ENCODE results near the gene ARID3C. TPM values are rescaled to one million over a fixed set of nuclear protein-coding genes. Genes with fewer than 3 reads are reported as not detected.

Gene ARID3C
- total RNA-seq, 6 experiments from 2014 or later = 1.7 to 6.7 (median 2.5) TPM

- H3K27me3 ChIP-seq = no peaks in the 10 kb centered on the region
- no peak overlapping the region for H3K4me3 ChIP-seq
- WGBS (ENCODE audit: insufficient coverage, low coverage, low lambda C conversion rate, missing lambda C conversion rate) = 89% methylated on average over 14 of the region's 14 CpGs
- H3K9me3 ChIP-seq = no peaks in the 10 kb centered on the region
- H3K36me3 ChIP-seq = no peaks in the 10 kb centered on the region
- no peaks in the 10 kb centered on the region for H3K4me1 ChIP-seq
- intact Hi-C loops (cut with DNase I) = no loop called here
- ATAC-seq (no peak), DNase-seq (no peak)
- no peak for TF ChIP-seq POLR2A (IDR thresholded peaks at IDR 0.05)
- TF ChIP-seq CTCF (IDR thresholded peaks at IDR 0.05) = no peak
- H3K27ac ChIP-seq = no peak overlapping the region
Observed at GRCh38 chr9:34658461-34658860, 29.6 kb upstream of the ARID3C start.

GRCh38 chr9:34656992-34657391, 28.1 kb upstream of the ARID3C start:
- no peak overlapping the region for H3K27ac ChIP-seq
- H3K4me3 ChIP-seq = no peak overlapping the region
- no peak for TF ChIP-seq CTCF (IDR thresholded peaks at IDR 0.05)
- TF ChIP-seq POLR2A (IDR thresholded peaks at IDR 0.05) = no peak
- 80% methylated on average over 2 of the region's 5 CpGs for WGBS (ENCODE audit: insufficient coverage, low coverage, low lambda C conversion rate, missing lambda C conversion rate)
- peaks cover 0 to 13% (median 6%) of the 10 kb centered on the region in 4 donors for H3K4me1 ChIP-seq
- DNase-seq (no peak), ATAC-seq (no peak)
- H3K27me3 ChIP-seq = no peaks in the 10 kb centered on the region
- intact Hi-C loops (cut with DNase I) = no loop called here
- H3K9me3 ChIP-seq = no peaks in the 10 kb centered on the region
- H3K36me3 ChIP-seq = no peaks in the 10 kb centered on the region

GRCh38 chr9:34655394-34655793, 26.5 kb upstream of the ARID3C start:
- no peak overlapping the region for H3K27ac ChIP-seq
- no peaks in the 10 kb centered on the region for H3K9me3 ChIP-seq
- no peak for DNase-seq
- WGBS (ENCODE audit: insufficient coverage, low coverage, low lambda C conversion rate, missing lambda C conversion rate) = 89% methylated on average over 2 of the region's 5 CpGs
- H3K4me1 ChIP-seq = peaks cover 0 to 25% (median 10%) of the 10 kb centered on the region in 4 donors
- intact Hi-C loops (cut with DNase I) = no loop called here
- TF ChIP-seq POLR2A (IDR thresholded peaks at IDR 0.05) (no peak), CTCF (IDR thresholded peaks at IDR 0.05) (no peak)
- no peak for ATAC-seq
- H3K27me3 ChIP-seq = no peaks in the 10 kb centered on the region
- no peaks in the 10 kb centered on the region for H3K36me3 ChIP-seq
- H3K4me3 ChIP-seq = no peak overlapping the region

- peaks cover 0 to 28% (median 14%) of the 10 kb centered on the region in 4 donors for H3K4me1 ChIP-seq
- intact Hi-C loops (cut with DNase I) = no loop called here
- ATAC-seq = no peak
- TF ChIP-seq CTCF (IDR thresholded peaks at IDR 0.05) = no peak
- TF ChIP-seq POLR2A (IDR thresholded peaks at IDR 0.05) = no peak
- H3K27me3 ChIP-seq = no peaks in the 10 kb centered on the region
- peak in 1 of 3 donors; percentile 73 for DNase-seq
- no peak overlapping the region for H3K27ac ChIP-seq
- no peak overlapping the region for H3K4me3 ChIP-seq
- WGBS (ENCODE audit: insufficient coverage, low coverage, low lambda C conversion rate, missing lambda C conversion rate) = 40% methylated on average over 5 of the region's 11 CpGs
- H3K36me3 ChIP-seq = peaks cover 0 to 4% (median 2%) of the 10 kb centered on the region in 4 donors
- no peaks in the 10 kb centered on the region for H3K9me3 ChIP-seq
Observed at GRCh38 chr9:34654323-34655051, 25.6 kb upstream of the ARID3C start.
